ENCODE data around the gene SEC62.

DNA sequence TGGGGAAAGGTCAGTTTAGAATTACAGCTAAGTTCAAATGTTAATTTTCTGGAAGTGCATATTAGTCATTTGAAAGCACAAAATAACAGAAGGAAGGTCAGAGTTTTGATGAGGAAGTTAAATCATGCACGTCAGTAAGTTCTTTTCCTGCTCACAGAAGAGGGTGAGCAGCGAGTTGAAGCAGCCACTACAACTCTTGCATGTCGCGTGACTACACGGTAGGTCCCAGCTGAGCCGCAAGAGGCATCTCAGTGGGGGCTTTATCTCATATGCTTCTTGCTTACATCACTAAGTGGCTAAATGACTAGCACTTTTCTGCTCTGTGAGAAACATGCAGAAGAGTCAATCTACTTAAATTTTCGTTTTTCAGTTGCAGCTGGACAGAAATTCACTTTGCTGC, 21.3 kb upstream of the SEC62 start:
- TF ChIP-seq, protein P1, sequence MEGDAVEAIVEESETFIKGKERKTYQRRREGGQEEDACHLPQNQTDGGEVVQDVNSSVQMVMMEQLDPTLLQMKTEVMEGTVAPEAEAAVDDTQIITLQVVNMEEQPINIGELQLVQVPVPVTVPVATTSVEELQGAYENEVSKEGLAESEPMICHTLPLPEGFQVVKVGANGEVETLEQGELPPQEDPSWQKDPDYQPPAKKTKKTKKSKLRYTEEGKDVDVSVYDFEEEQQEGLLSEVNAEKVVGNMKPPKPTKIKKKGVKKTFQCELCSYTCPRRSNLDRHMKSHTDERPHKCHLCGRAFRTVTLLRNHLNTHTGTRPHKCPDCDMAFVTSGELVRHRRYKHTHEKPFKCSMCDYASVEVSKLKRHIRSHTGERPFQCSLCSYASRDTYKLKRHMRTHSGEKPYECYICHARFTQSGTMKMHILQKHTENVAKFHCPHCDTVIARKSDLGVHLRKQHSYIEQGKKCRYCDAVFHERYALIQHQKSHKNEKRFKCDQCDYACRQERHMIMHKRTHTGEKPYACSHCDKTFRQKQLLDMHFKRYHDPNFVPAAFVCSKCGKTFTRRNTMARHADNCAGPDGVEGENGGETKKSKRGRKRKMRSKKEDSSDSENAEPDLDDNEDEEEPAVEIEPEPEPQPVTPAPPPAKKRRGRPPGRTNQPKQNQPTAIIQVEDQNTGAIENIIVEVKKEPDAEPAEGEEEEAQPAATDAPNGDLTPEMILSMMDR (IDR thresholded peaks at IDR 0.05; ENCODE audit: borderline replicate concordance, extremely low read depth, low read length, poor library complexity, severe bottlenecking), result no peak
- TF ChIP-seq EZH2 (IDR thresholded peaks at IDR 0.05; ENCODE audit: borderline replicate concordance, low read depth, low read length, severe bottlenecking), result no peak

Data from DND-41 (cell line).